ENCODE results near the gene PARP14. TPM values are rescaled to one million over a fixed set of nuclear protein-coding genes. Genes with fewer than 3 reads are reported as not detected.

PARP14 gene
- total RNA-seq, 2 donors from 2014 or later: 31.6 to 31.9 TPM

DNA sequence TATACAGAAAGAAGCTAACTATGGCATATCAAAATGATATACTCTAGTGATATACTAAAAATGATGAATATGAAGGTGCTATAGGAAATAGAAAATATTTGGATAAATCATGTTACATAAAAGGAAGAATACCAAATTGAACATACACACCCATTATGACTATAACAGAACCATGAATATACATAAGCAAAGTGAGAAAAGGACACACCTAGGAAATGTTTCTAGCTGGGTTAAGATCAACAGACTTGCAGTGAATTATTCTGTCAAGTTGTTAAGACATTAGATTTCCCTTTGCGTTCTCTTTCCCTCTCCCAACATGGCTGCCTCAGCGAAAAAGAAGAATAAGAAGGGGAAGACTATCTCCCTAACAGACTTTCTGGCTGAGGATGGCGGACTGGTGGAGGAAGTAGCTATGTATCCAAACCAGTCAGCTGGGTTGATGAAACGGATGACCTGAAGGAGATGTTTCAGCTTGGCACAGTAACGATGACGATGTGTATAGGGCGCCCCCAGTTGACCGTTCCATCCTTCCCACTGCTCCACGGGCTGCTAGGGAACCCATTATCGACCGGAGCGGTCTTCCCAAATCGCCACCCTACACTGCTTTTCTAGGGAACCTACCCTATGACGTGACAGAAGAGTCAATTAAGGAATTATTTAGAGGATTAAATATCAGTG lies 20.2 kb upstream of the PARP14 start:
- Histone ChIP-seq H3K36me3 (replicated peaks in 1 of 2; ENCODE audit: insufficient read depth in 1 of 2, low read depth in 2 of 2) (no peaks in the 10 kb centered on the region), H3K4me3 (no peak overlapping the region), H3K4me1 (peaks cover 4% of the 10 kb centered on the region), H3K27me3 (no peaks in the 10 kb centered on the region), H3K27ac (no peak overlapping the region), H3K9me3 (no peaks in the 10 kb centered on the region)
- DNase-seq (peak in 3 of 4 donors; percentile 31 to 61 (median 50)), ATAC-seq (peak; percentile 59)
- 32 to 55% methylated on average over 13 to 14 of the region's 14 CpGs for WGBS, 2 donors
- no peak for TF ChIP-seq POLR2A (IDR thresholded peaks at IDR 0.05)
- TF ChIP-seq, protein P1, sequence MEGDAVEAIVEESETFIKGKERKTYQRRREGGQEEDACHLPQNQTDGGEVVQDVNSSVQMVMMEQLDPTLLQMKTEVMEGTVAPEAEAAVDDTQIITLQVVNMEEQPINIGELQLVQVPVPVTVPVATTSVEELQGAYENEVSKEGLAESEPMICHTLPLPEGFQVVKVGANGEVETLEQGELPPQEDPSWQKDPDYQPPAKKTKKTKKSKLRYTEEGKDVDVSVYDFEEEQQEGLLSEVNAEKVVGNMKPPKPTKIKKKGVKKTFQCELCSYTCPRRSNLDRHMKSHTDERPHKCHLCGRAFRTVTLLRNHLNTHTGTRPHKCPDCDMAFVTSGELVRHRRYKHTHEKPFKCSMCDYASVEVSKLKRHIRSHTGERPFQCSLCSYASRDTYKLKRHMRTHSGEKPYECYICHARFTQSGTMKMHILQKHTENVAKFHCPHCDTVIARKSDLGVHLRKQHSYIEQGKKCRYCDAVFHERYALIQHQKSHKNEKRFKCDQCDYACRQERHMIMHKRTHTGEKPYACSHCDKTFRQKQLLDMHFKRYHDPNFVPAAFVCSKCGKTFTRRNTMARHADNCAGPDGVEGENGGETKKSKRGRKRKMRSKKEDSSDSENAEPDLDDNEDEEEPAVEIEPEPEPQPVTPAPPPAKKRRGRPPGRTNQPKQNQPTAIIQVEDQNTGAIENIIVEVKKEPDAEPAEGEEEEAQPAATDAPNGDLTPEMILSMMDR (IDR thresholded peaks at IDR 0.05): peak in 4 of 7 experiments; percentile 3 to 52 (median 20)
- intact Hi-C loops (cut with DNase I): no loop called here

DNA sequence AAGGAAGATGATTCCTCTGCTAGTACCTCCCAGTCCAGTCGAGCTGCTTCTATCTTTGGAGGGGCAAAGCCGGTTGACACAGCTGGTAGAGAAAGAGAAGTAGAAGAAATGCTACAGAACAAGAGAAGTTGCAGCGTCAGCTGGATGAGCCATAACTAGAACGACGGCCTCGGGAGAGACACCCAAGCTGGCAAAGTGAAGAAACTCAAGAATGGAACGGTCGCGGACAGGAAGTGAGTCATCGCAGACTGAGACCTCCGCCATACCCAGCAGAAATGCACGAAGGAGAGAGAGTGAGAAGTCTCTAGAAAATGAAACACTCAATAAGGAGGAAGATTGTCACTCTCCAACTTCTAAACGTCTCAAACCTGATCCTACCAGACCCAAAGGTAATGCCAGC lies 19.0 kb upstream of the PARP14 start:
- H3K27ac ChIP-seq: no peak overlapping the region
- no peaks in the 10 kb centered on the region for H3K9me3 ChIP-seq
- H3K36me3 ChIP-seq (replicated peaks in 1 of 2; ENCODE audit: insufficient read depth in 1 of 2, low read depth in 2 of 2): no peaks in the 10 kb centered on the region
- H3K27me3 ChIP-seq: no peaks in the 10 kb centered on the region
- DNase-seq (peak in 1 of 4 donors; percentile 51), ATAC-seq (no peak)
- 66 to 81% methylated on average over 13 of the region's 13 CpGs for WGBS, 2 donors
- peaks cover 4% of the 10 kb centered on the region for H3K4me1 ChIP-seq
- H3K4me3 ChIP-seq: no peak overlapping the region
- intact Hi-C loops (cut with DNase I): no loop called here
- TF ChIP-seq, protein P1 (IDR thresholded peaks at IDR 0.05): no peak

DNA sequence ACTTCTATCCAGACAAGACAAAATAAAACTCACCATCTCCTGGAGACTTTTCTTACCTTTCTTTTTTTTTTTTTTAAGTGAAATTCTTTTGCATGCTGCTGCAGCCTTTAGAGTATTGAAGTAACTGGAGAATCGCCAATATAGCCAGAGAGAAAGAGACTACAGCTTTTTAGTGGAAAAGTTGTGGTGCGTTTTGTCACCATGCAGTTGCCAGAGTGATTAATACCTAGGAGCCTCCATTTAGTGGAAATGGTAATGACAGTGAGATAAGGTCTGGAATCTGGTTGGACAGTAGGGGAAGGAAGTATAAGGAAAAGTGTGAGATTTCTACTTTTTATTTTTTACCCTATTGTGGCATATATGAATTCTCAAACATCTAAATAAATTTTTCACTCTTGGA lies 18.1 kb upstream of the PARP14 start:
- Histone ChIP-seq H3K4me3 (no peak overlapping the region), H3K27me3 (no peaks in the 10 kb centered on the region), H3K9me3 (no peaks in the 10 kb centered on the region), H3K27ac (no peak overlapping the region), H3K4me1 (peaks cover 4% of the 10 kb centered on the region), H3K36me3 (replicated peaks in 1 of 2; ENCODE audit: insufficient read depth in 1 of 2, low read depth in 2 of 2) (no peaks in the 10 kb centered on the region)
- ATAC-seq (no peak), DNase-seq (no peak)
- 44 to 46% methylated on average over 2 of the region's 2 CpGs for WGBS, 2 donors
- TF ChIP-seq, protein P1 (IDR thresholded peaks at IDR 0.05): no peak
- TF ChIP-seq POLR2A (IDR thresholded peaks at IDR 0.05): no peak
- intact Hi-C loops (cut with DNase I): no loop called here

- Histone ChIP-seq H3K4me1 (peaks cover 6% of the 10 kb centered on the region), H3K36me3 (replicated peaks in 1 of 2; ENCODE audit: insufficient read depth in 1 of 2, low read depth in 2 of 2) (no peaks in the 10 kb centered on the region), H3K27ac (no peak overlapping the region), H3K4me3 (no peak overlapping the region), H3K9me3 (no peaks in the 10 kb centered on the region), H3K27me3 (no peaks in the 10 kb centered on the region)
- ATAC-seq (no peak), DNase-seq (no peak)
- TF ChIP-seq, protein P1 (IDR thresholded peaks at IDR 0.05): no peak
- no peak for TF ChIP-seq POLR2A (IDR thresholded peaks at IDR 0.05)
- intact Hi-C loops (cut with DNase I): no loop called here
- 70 to 84% methylated on average over 4 of the region's 4 CpGs for WGBS, 2 donors
These were observed 15.3 kb upstream of the PARP14 start for GRCh38 chr3:122665226-122665786.

DNA sequence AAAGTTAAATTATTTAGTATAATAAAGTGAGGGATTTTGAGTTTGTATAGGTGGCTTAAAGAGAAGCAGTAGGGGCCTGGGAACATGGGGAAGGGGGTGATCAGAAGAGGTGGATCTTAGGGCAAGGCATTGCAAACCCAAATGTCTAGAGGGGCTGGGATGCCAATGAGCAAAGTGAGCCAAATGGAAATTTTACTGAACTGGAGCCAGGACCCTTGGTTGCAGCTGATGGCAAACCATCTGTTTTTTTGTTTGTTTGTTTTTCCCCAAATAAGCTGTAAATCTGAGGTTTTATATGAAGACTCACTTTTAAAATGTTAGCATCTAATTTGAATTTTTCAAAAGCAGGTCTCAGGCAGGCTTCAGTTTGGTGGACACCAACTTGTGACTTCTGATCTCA lies 14.8 kb upstream of the PARP14 start:
- Histone ChIP-seq H3K4me3 (no peak overlapping the region), H3K9me3 (no peaks in the 10 kb centered on the region), H3K27ac (no peak overlapping the region), H3K4me1 (peaks cover 6% of the 10 kb centered on the region), H3K36me3 (replicated peaks in 1 of 2; ENCODE audit: insufficient read depth in 1 of 2, low read depth in 2 of 2) (no peaks in the 10 kb centered on the region), H3K27me3 (no peaks in the 10 kb centered on the region)
- TF ChIP-seq, protein P1 (IDR thresholded peaks at IDR 0.05): no peak
- no peak for TF ChIP-seq POLR2A (IDR thresholded peaks at IDR 0.05)
- no peak for DNase-seq
- ATAC-seq: no peak
- intact Hi-C loops (cut with DNase I): no loop called here
